MM.1S (cell line): Measurements from ENCODE around the gene CCM2L.

ENCODE experiments used
- CTCF ChIP-seq: fragments of 300-600 bp; sonication (generic); IDR thresholded peaks from 2 replicates; pipeline ENCODE4 v1.5.1; 2016; ENCODE audit warnings: antibody characterized with exemption, low read length, mixed read lengths
- EZH2 ChIP-seq: fragments of 300-600 bp; sonication (generic); optimal IDR thresholded peaks from 2 replicates; pipeline ENCODE3; 2017; ENCODE audit warnings: low read depth, mild to moderate bottlenecking, antibody characterized with exemption, low read length, mixed read lengths
- EZH2phosphoT487 ChIP-seq: fragments of 300-600 bp; sonication (generic); IDR thresholded peaks from 2 replicates; pipeline ENCODE4 v1.6.1; 2018; ENCODE audit warnings: antibody characterized with exemption, low read length

GRCh38 chr20:31974296-31974695, 35.9 kb upstream of the CCM2L start:
- TF ChIP-seq CTCF: no peak
- no peak for TF ChIP-seq EZH2
- TF ChIP-seq EZH2phosphoT487: no peak
